ENCODE data around the gene MFAP3L.

DNA sequence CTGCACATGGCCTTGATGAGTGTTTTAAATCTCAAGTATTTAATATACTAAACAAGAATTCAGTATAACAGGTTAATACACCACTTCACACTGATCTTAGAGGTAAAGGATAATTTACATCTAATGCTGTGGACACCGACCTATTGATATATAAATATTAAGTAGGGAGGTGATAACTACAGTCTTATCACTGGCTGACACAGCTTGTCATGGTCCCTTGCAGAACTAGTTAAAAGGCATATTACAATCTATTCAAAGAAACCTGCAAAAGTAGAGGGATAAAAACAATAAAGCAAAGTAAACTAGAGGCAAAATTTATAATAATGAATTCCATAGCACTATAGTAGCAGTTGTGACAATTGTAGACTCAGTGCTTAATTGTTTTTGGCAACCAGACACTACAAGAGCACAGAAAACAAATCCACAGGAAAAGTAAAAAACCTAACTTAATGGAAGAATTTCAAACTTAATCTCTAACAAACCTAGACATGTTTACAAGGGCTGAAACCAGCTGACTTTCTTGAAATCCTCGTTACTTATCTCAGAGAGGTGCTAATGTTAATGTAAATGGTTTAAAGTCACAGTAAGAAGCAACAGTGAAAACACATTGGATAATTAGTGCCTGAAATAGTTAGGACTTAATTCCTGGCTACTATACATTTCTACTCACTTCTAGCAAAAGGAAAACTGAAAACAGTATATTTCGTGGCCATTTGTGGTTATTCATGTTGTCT lies 25.0 kb downstream of the MFAP3L start:
- TF ChIP-seq, protein P1, sequence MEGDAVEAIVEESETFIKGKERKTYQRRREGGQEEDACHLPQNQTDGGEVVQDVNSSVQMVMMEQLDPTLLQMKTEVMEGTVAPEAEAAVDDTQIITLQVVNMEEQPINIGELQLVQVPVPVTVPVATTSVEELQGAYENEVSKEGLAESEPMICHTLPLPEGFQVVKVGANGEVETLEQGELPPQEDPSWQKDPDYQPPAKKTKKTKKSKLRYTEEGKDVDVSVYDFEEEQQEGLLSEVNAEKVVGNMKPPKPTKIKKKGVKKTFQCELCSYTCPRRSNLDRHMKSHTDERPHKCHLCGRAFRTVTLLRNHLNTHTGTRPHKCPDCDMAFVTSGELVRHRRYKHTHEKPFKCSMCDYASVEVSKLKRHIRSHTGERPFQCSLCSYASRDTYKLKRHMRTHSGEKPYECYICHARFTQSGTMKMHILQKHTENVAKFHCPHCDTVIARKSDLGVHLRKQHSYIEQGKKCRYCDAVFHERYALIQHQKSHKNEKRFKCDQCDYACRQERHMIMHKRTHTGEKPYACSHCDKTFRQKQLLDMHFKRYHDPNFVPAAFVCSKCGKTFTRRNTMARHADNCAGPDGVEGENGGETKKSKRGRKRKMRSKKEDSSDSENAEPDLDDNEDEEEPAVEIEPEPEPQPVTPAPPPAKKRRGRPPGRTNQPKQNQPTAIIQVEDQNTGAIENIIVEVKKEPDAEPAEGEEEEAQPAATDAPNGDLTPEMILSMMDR (IDR thresholded peaks at IDR 0.05) = no peak
- TF ChIP-seq POLR2A (IDR thresholded peaks at IDR 0.05) (no peak), EP300 (IDR thresholded peaks at IDR 0.05) (no peak)
